ENCODE data around the gene COL16A1.

Gene COL16A1

GRCh38 chr1:31693231-31693630 is 10.6 kb downstream of the COL16A1 start:
- no peak overlapping the region for H3K9ac ChIP-seq (ENCODE audit: low read depth, low read length)

DNA sequence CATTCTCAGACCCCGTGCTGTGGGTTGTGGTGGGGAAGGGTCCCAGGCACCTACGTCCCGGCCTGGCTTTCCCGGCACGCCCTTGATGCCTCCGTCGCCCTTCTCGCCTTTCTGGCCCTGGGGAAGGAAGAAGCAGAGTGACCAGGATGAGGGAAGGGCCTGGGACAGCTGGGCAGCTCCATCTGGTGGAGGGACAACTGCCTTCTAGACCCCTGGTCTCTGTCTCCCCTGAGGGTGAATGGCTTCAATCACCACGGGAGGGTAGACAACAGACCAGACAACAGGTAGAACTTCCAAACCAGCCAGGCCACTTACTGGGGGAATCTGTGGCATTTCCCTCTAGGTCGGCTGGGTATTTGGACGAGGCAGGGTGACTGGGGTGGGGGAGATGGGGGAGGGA is 11.9 kb downstream of the COL16A1 start:
- Histone ChIP-seq H3K27me3 (ENCODE audit: insufficient read depth, low read length, poor library complexity) (no peaks in the 10 kb centered on the region), H3K9me3 (ENCODE audit: insufficient read depth, low read length, severe bottlenecking) (no peaks in the 10 kb centered on the region), H3K36me3 (ENCODE audit: insufficient read depth, low read length) (no peaks in the 10 kb centered on the region), H4K20me1 (ENCODE audit: insufficient read depth, low read length) (no peaks in the 10 kb centered on the region; the same call in 1 of the 2 replicates), H2AFZ (ENCODE audit: low read depth, low read length) (no peak overlapping the region), H3K79me2 (ENCODE audit: insufficient read depth, low read length) (no peaks in the 10 kb centered on the region), H3K27ac (ENCODE audit: low read length) (no peak overlapping the region), H3K4me3 (ENCODE audit: low read depth in 1 of 2, low read length in 2 of 2) (no peak overlapping the region), H3K4me2 (ENCODE audit: insufficient read depth, low read length) (no peak overlapping the region), H3K9ac (ENCODE audit: low read depth, low read length) (no peak overlapping the region), H3K4me1 (ENCODE audit: insufficient read depth, low read length) (no peaks in the 10 kb centered on the region)
- DNase-seq, result no peak
- TF ChIP-seq EZH2 (IDR thresholded peaks at IDR 0.05; ENCODE audit: borderline replicate concordance, low read depth, low read length, severe bottlenecking), result no peak
- TF ChIP-seq CTCF (IDR thresholded peaks at IDR 0.05; ENCODE audit: borderline replicate concordance, extremely low read depth, low read length, poor library complexity, severe bottlenecking), result no peak
- ATAC-seq (ENCODE audit: insufficient read depth, low read depth), result no peak

More at GRCh38 chr1:31693231-31693630, 10.6 kb downstream of the COL16A1 start:
- Histone ChIP-seq H3K9me3 (ENCODE audit: insufficient read depth, low read length, severe bottlenecking) (no peaks in the 10 kb centered on the region), H2AFZ (ENCODE audit: low read depth, low read length) (no peak overlapping the region), H3K4me3 (ENCODE audit: low read depth in 1 of 2, low read length in 2 of 2) (no peak overlapping the region), H3K27ac (ENCODE audit: low read length) (no peak overlapping the region), H3K79me2 (ENCODE audit: insufficient read depth, low read length) (no peaks in the 10 kb centered on the region), H4K20me1 (ENCODE audit: insufficient read depth, low read length) (no peaks in the 10 kb centered on the region; the same call in 1 of the 2 replicates), H3K27me3 (ENCODE audit: insufficient read depth, low read length, poor library complexity) (no peaks in the 10 kb centered on the region), H3K36me3 (ENCODE audit: insufficient read depth, low read length) (no peaks in the 10 kb centered on the region), H3K4me1 (ENCODE audit: insufficient read depth, low read length) (no peaks in the 10 kb centered on the region), H3K4me2 (ENCODE audit: insufficient read depth, low read length) (no peak overlapping the region)
- TF ChIP-seq CTCF (IDR thresholded peaks at IDR 0.05; ENCODE audit: borderline replicate concordance, extremely low read depth, low read length, poor library complexity, severe bottlenecking), result no peak
- no peak for TF ChIP-seq EZH2 (IDR thresholded peaks at IDR 0.05; ENCODE audit: borderline replicate concordance, low read depth, low read length, severe bottlenecking)
- ATAC-seq (ENCODE audit: insufficient read depth, low read depth), result no peak
- no peak for DNase-seq

DNA sequence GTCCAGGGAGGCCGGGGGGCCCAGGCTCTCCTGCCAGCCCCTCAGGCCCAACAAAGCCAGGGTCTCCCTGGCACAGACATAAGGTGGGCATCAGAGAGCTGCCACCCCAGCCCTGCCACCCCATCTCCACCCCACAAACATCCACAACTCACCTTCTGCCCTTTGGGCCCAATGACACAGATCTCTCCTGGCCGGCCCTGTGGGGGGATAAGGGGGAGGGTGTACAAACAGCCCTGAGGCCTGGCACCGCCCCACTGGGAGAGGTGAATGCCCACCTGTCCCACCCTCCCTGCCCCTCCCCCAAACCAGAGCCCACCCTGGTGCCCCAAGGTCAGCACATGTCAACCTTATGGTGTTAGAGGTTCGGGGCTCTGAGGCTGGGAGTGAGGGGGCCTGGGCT is 12.4 kb downstream of the COL16A1 start:
- Histone ChIP-seq H3K27me3 (ENCODE audit: insufficient read depth, low read length, poor library complexity) (no peaks in the 10 kb centered on the region), H3K4me3 (ENCODE audit: low read depth in 1 of 2, low read length in 2 of 2) (no peak overlapping the region), H3K9ac (ENCODE audit: low read depth, low read length) (no peak overlapping the region), H3K9me3 (ENCODE audit: insufficient read depth, low read length, severe bottlenecking) (no peaks in the 10 kb centered on the region), H2AFZ (ENCODE audit: low read depth, low read length) (no peak overlapping the region), H3K27ac (ENCODE audit: low read length) (no peak overlapping the region), H3K79me2 (ENCODE audit: insufficient read depth, low read length) (no peaks in the 10 kb centered on the region), H3K4me2 (ENCODE audit: insufficient read depth, low read length) (no peak overlapping the region), H3K4me1 (ENCODE audit: insufficient read depth, low read length) (no peaks in the 10 kb centered on the region), H3K36me3 (ENCODE audit: insufficient read depth, low read length) (no peaks in the 10 kb centered on the region), H4K20me1 (ENCODE audit: insufficient read depth, low read length) (no peaks in the 10 kb centered on the region)
- TF ChIP-seq CTCF (IDR thresholded peaks at IDR 0.05; ENCODE audit: borderline replicate concordance, extremely low read depth, low read length, poor library complexity, severe bottlenecking), result no peak
- TF ChIP-seq EZH2 (IDR thresholded peaks at IDR 0.05; ENCODE audit: borderline replicate concordance, low read depth, low read length, severe bottlenecking), result no peak
- no peak for DNase-seq
- no peak for ATAC-seq (ENCODE audit: insufficient read depth, low read depth)

DNA sequence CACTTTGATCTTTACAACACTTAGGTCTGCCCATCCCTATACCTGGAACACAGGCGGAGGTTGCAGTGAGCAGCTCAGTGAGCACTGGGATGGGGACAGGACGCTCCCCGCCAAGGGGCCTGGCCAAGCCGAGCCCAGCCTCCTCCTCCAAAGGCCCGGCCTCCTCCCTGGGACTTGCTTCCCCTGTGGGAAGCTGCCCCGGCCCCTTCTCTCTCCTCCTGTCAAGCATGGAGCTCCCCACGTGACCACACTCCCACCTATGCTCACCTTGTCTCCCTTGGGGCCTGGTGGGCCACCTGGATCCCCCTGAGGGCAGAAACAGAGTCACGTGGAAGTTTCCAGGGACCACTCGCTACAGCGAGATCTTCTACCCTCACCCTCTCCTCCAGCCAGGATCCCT is 12.9 kb downstream of the COL16A1 start:
- Histone ChIP-seq H3K27ac (ENCODE audit: low read length) (no peak overlapping the region), H3K4me1 (ENCODE audit: insufficient read depth, low read length) (no peaks in the 10 kb centered on the region), H3K9me3 (ENCODE audit: insufficient read depth, low read length, severe bottlenecking) (no peaks in the 10 kb centered on the region), H3K36me3 (ENCODE audit: insufficient read depth, low read length) (no peaks in the 10 kb centered on the region), H3K79me2 (ENCODE audit: insufficient read depth, low read length) (no peaks in the 10 kb centered on the region), H3K9ac (ENCODE audit: low read depth, low read length) (no peak overlapping the region), H2AFZ (ENCODE audit: low read depth, low read length) (no peak overlapping the region), H3K27me3 (ENCODE audit: insufficient read depth, low read length, poor library complexity) (no peaks in the 10 kb centered on the region), H4K20me1 (ENCODE audit: insufficient read depth, low read length) (no peaks in the 10 kb centered on the region), H3K4me3 (ENCODE audit: low read depth in 1 of 2, low read length in 2 of 2) (no peak overlapping the region), H3K4me2 (ENCODE audit: insufficient read depth, low read length) (no peak overlapping the region)
- ATAC-seq (ENCODE audit: insufficient read depth, low read depth) (no peak), DNase-seq (no peak)
- TF ChIP-seq CTCF (IDR thresholded peaks at IDR 0.05; ENCODE audit: borderline replicate concordance, extremely low read depth, low read length, poor library complexity, severe bottlenecking), result no peak
- TF ChIP-seq EZH2 (IDR thresholded peaks at IDR 0.05; ENCODE audit: borderline replicate concordance, low read depth, low read length, severe bottlenecking), result no peak
